T-cell (primary cell): ENCODE data around the gene RIN3. TPM values are rescaled to one million over a fixed set of nuclear protein-coding genes. Genes with fewer than 3 reads are reported as not detected.

Source experiments
- ATAC-seq, 4 experiments: fragments of 200-7000 bp in 3 of 4; fragments of 150-1000 bp in 1 of 4; cut with Tn5 transposase; replicated peaks in 1 of 4; 1 replicate in 3 of 4; 2 replicates in 1 of 4; pipeline ENCODE4 v1.10.0; 2021; ENCODE audit warnings: moderate library complexity in 3 of 4, mild to moderate bottlenecking in 2 of 4, moderate number of reproducible peaks in 1 of 4
- CTCF ChIA-PET, 2 donors: fragments of 300-600 bp; sonication (Branson Sonifier 250); formaldehyde crosslinking; loops; one replicate each; lab custom pipeline; 2022; ENCODE audit warnings: antibody characterized with exemption in 2 of 2; lab: Charles Lee
- POLR2A ChIA-PET, 2 donors: fragments of 300-600 bp; sonication (Branson Sonifier 250); formaldehyde crosslinking; loops; one replicate each; lab custom pipeline; 2022; ENCODE audit warnings: antibody characterized with exemption in 2 of 2; lab: Charles Lee
- DNase-seq, 35 experiments: peaks; one replicate each; pipeline versions ENCODE4 v3.0.0 to v3.0.0-alpha.2; 2013 to 2023
- H3K27ac ChIP-seq: one replicate; pipeline ENCODE4 v1.5.1; 2013; ENCODE audit warnings: low read length
- H3K27me3 ChIP-seq, 2 experiments: replicated peaks in 1 of 2; 1 replicate in 1 of 2; 2 replicates in 1 of 2; pipeline versions ENCODE4 v1.6.1 to v1.7.0; 2013; ENCODE audit warnings: low read length in 1 of 2, mixed read lengths in 1 of 2; ENCODE audit not compliant: control insufficient read depth in 2 of 2, insufficient read depth in 2 of 2; ENCODE audit errors: extremely low read depth in 1 of 2
- H3K36me3 ChIP-seq, 2 donors: 1 replicate in 1 of 2; 2 replicates in 1 of 2; pipeline versions ENCODE4 v1.6.1 to v1.7.0; 2013; ENCODE audit warnings: low read length in 1 of 2; ENCODE audit not compliant: control insufficient read depth in 2 of 2, insufficient read depth in 1 of 2; ENCODE audit errors: extremely low read depth in 1 of 2
- H3K4me1 ChIP-seq, 2 experiments: 1 replicate in 1 of 2; 2 replicates in 1 of 2; pipeline versions ENCODE4 v1.6.1 to v1.7.0; 2013; ENCODE audit warnings: low read length in 2 of 2, mixed read lengths in 1 of 2; ENCODE audit not compliant: insufficient read depth in 2 of 2, control insufficient read depth in 1 of 2; ENCODE audit errors: extremely low read depth in 1 of 2
- H3K4me3 ChIP-seq, 2 donors: 1 replicate in 1 of 2; 2 replicates in 1 of 2; pipeline versions ENCODE4 v1.5.1 to v1.7.0; 2013; ENCODE audit warnings: mild to moderate bottlenecking in 2 of 2, low read length in 1 of 2, moderate library complexity in 1 of 2; ENCODE audit not compliant: control insufficient read depth in 1 of 2; ENCODE audit errors: extremely low read depth in 1 of 2
- H3K9me3 ChIP-seq: 2 replicates; pipeline ENCODE4 v1.7.0; 2013
- H3K27ac Mint-ChIP-seq, 2 donors: one replicate each; pipeline ENCODE4 v1.8.0; 2020 to 2021; ENCODE audit warnings: mild to moderate bottlenecking in 2 of 2, mixed read lengths in 2 of 2
- H3K27me3 Mint-ChIP-seq, 2 donors: one replicate each; pipeline ENCODE4 v1.8.0; 2021 to 2022; ENCODE audit warnings: mixed read lengths in 2 of 2
- H3K36me3 Mint-ChIP-seq: one replicate; pipeline ENCODE4 v1.8.0; 2021; ENCODE audit warnings: mixed read lengths
- H3K4me1 Mint-ChIP-seq, 3 donors: one replicate each; pipeline ENCODE4 v1.8.0; 2020 to 2022; ENCODE audit warnings: mixed read lengths in 3 of 3, mild to moderate bottlenecking in 1 of 3
- H3K4me3 Mint-ChIP-seq, 3 donors: one replicate each; pipeline ENCODE4 v1.8.0; 2020 to 2022; ENCODE audit warnings: mild to moderate bottlenecking in 3 of 3, mixed read lengths in 3 of 3, moderate library complexity in 3 of 3
- H3K9me3 Mint-ChIP-seq, 3 donors: one replicate each; pipeline ENCODE4 v1.8.0; 2020 to 2022; ENCODE audit warnings: mixed read lengths in 3 of 3
- WGBS: methylation state at CpG from one replicate; pipeline ENCODE4 v1.1.5; 2013; ENCODE audit warnings: missing lambda C conversion rate; ENCODE audit not compliant: insufficient coverage; 5-methylcytosine and 5-hydroxymethylcytosine counted together
- total RNA-seq, 35 experiments: library from RNA in 6 of 35; stranded (reverse) in 6 of 35; fragments of 120-200 nt in 1 of 35; gene quantifications; one replicate each; pipeline versions ENCODE4 v1.2.1 to v1.2.4 and lab custom pipeline; 2013 to 2026

Gene RIN3
- total RNA-seq, 5 donors from 2014 or later (not counting 1 experiment from before 2014, with no cell fraction given) = 89.9 to 107 (median 97.0) TPM

- Mint-ChIP-seq H3K4me3 (peak overlapping the region; percentile 99), H3K36me3 (peaks cover 69% of the 10 kb centered on the region), H3K4me1 (peaks cover 81 to 92% (median 90%) of the 10 kb centered on the region in 3 donors), H3K27ac (peak overlapping the region; percentile 89 to 93), H3K27me3 (no peaks in the 10 kb centered on the region), H3K9me3 (no peaks in the 10 kb centered on the region)
- H3K9me3 ChIP-seq = no peaks in the 10 kb centered on the region
- H3K27me3 ChIP-seq = no peaks in the 10 kb centered on the region
- peak overlapping the region; percentile 22 for H3K27ac ChIP-seq
- DNase-seq = peak in 1 of 35 experiments; percentile 23
- peaks cover 25 to 87% of the 10 kb centered on the region in 2 experiments for H3K4me1 ChIP-seq
- peaks cover 23 to 65% of the 10 kb centered on the region in 2 donors for H3K36me3 ChIP-seq
- H3K4me3 ChIP-seq = peak overlapping the region in 1 of 2 donors; percentile 25
- POLR2A ChIA-PET = no interaction called here
- 53% methylated on average over 12 of the region's 13 CpGs for WGBS
- CTCF ChIA-PET = interaction anchor here in 1 of 2 donors (0.6 kb wide), 1 partner anchor 144 kb away, joined by 3 read pairs; the partner anchor contains the start of gene RIN3
- peak in 1 of 4 experiments; percentile 21 for ATAC-seq
Observed at GRCh38 chr14:92657457-92658142, 144.0 kb downstream of the RIN3 start.

DNA sequence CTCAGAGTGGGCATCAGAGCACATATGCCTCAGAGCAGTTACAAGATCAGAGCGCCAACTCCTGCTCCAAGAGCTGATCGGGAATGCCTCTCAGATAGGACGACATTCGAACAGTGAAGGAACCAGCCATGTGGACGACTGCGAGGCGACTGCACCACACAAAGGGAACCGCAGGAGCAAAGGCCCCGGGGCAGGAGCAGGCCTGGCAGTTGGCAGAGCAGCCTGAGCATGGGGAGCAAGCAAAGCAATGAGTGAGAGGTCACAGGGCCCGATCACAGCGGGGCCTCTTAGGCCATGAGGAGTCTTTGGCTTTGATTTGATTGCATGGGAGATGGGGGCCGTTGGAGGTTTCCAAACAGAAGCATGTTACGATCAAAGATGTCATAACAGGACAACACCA, 144.6 kb downstream of the RIN3 start:
- Histone ChIP-seq H3K36me3 (peaks cover 23 to 68% of the 10 kb centered on the region in 2 donors), H3K9me3 (no peaks in the 10 kb centered on the region), H3K27ac (no peak overlapping the region), H3K27me3 (no peaks in the 10 kb centered on the region), H3K4me3 (peak overlapping the region in 1 of 2 donors; percentile 8), H3K4me1 (peaks cover 25 to 86% of the 10 kb centered on the region in 2 experiments)
- Mint-ChIP-seq H3K27me3 (no peaks in the 10 kb centered on the region), H3K4me3 (peak overlapping the region; percentile 4 to 99 (median 21)), H3K4me1 (peaks cover 84 to 96% (median 94%) of the 10 kb centered on the region in 3 donors), H3K9me3 (no peaks in the 10 kb centered on the region), H3K36me3 (peaks cover 73% of the 10 kb centered on the region), H3K27ac (peak overlapping the region; percentile 89 to 93)
- POLR2A ChIA-PET = no interaction called here
- ATAC-seq (no peak), DNase-seq (no peak)
- 88% methylated on average over 12 of the region's 13 CpGs for WGBS
- CTCF ChIA-PET = interaction anchor here (0.6 kb wide), 2 partner anchors 64 to 144 kb away, joined by 3 to 5 read pairs; partner anchors contain the start of gene RIN3 (in 1 of the 2)

- DNase-seq (no peak), ATAC-seq (no peak)
- Histone ChIP-seq H3K4me3 (no peak overlapping the region), H3K27ac (peak overlapping the region; percentile 41), H3K27me3 (no peaks in the 10 kb centered on the region), H3K36me3 (peaks cover 23 to 73% of the 10 kb centered on the region in 2 donors), H3K9me3 (no peaks in the 10 kb centered on the region), H3K4me1 (peaks cover 25 to 86% of the 10 kb centered on the region in 2 experiments)
- H3K27me3 Mint-ChIP-seq = no peaks in the 10 kb centered on the region
- peak overlapping the region; percentile 21 to 99 (median 24) for H3K4me3 Mint-ChIP-seq
- H3K4me1 Mint-ChIP-seq = peaks cover 85 to 92% (median 91%) of the 10 kb centered on the region in 3 donors
- ChIA-PET POLR2A (no interaction called here), CTCF (interaction anchor here in 1 of 2 donors (0.6 kb wide), 1 partner anchor 64 kb away, joined by 5 read pairs; no protein-coding TSS in a partner anchor)
- peak overlapping the region; percentile 89 to 93 for H3K27ac Mint-ChIP-seq
- peaks cover 73% of the 10 kb centered on the region for H3K36me3 Mint-ChIP-seq
- no peaks in the 10 kb centered on the region for H3K9me3 Mint-ChIP-seq
Observed at GRCh38 chr14:92658684-92659083, 145.1 kb downstream of the RIN3 start.

DNA sequence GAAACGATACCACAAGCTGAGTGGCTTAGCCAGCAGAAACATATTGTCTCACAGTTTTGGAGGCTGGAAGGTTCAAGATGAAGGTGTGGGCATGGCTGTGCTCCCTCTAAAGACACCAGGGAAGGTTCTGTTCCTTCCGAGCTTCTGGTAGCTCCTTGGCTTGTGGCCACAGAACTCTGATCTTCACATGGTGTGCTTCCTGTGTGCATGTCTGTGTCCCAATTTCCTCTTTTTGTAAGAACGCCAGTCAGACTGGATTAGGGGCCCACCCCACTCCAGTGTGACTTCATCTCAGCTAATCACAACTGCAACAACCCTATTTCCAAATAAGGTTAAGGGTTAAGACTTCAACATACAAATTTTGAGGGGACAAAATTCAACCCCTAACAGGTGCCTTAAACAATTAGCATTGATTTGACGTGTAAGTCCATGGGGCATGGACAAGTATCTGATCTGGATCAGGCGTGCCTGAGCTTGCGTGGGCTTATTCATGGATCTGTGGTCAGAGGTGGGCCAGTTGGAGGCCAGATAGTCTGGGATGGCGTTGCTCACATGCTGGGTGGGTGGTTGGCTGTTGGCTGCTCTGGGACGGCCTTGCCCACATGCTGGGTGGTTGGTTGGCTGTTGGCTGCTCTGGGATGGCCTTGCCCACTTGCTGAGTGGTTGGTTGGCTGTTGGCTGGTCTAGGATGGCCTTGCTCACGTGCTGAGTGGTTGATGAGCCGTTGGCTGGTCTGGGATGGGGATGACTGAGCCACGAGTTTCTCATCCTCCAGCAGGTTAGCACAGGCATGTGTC, 146.4 kb downstream of the RIN3 start:
- Histone ChIP-seq H3K4me3 (no peak overlapping the region), H3K36me3 (peaks cover 23 to 84% of the 10 kb centered on the region in 2 donors), H3K4me1 (peaks cover 23 to 81% of the 10 kb centered on the region in 2 experiments), H3K27ac (peak overlapping the region; percentile 35), H3K9me3 (no peaks in the 10 kb centered on the region), H3K27me3 (no peaks in the 10 kb centered on the region)
- CTCF ChIA-PET = no interaction called here
- POLR2A ChIA-PET = no interaction called here
- 91% methylated on average over 6 of the region's 11 CpGs for WGBS
- H3K27ac Mint-ChIP-seq = peak overlapping the region; percentile 89 to 93
- no peaks in the 10 kb centered on the region for H3K9me3 Mint-ChIP-seq
- H3K4me3 Mint-ChIP-seq = peak overlapping the region in 1 of 3 donors; percentile 99
- no peak for DNase-seq
- H3K4me1 Mint-ChIP-seq = peaks cover 87 to 93% (median 91%) of the 10 kb centered on the region in 3 donors
- peaks cover 77% of the 10 kb centered on the region for H3K36me3 Mint-ChIP-seq
- H3K27me3 Mint-ChIP-seq = no peaks in the 10 kb centered on the region
- ATAC-seq = peak in 1 of 4 experiments; percentile 8

- POLR2A ChIA-PET = no interaction called here
- no peak for ATAC-seq
- H3K27me3 Mint-ChIP-seq = no peaks in the 10 kb centered on the region
Observed at GRCh38 chr14:92660571-92660970, 147.0 kb downstream of the RIN3 start.

DNA sequence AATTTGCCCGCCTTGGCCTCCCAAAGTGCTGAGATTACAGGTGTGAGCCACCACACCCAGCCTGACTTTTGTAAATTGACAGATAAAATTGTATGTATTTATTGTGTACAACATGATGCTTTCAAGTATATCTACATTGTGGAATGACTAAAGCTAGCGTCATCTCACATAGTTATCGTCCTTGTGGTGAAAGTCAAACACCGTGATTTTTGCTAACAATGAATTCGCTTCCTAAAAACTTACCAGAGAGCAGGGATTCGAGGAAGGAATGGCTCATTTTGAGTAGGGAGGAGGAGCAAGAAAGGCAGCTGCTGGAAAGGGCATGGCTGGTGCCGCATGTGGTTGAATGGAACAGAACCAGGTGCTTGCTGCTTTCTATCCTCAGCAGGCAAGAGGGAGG, 149.5 kb downstream of the RIN3 start:
- Histone ChIP-seq H3K4me1 (peaks cover 9 to 68% of the 10 kb centered on the region in 2 experiments), H3K4me3 (no peak overlapping the region), H3K27me3 (no peaks in the 10 kb centered on the region), H3K36me3 (peaks cover 19 to 87% of the 10 kb centered on the region in 2 donors), H3K27ac (no peak overlapping the region), H3K9me3 (no peaks in the 10 kb centered on the region)
- 98% methylated on average over 7 of the region's 7 CpGs for WGBS
- Mint-ChIP-seq H3K9me3 (no peaks in the 10 kb centered on the region), H3K27ac (peak overlapping the region in 1 of 2 donors; percentile 63), H3K4me3 (no peak overlapping the region), H3K4me1 (peaks cover 80 to 90% (median 88%) of the 10 kb centered on the region in 3 donors), H3K36me3 (peaks cover 73% of the 10 kb centered on the region), H3K27me3 (no peaks in the 10 kb centered on the region)
- CTCF ChIA-PET = interaction anchor here in 1 of 2 donors (0.6 kb wide), 1 partner anchor 525 kb away, joined by 3 read pairs; no protein-coding TSS in a partner anchor
- no peak for DNase-seq
- POLR2A ChIA-PET = interaction anchor here in 1 of 2 donors (0.6 to 0.7 kb wide), 2 partner anchors 13 to 608 kb away, joined by 3 to 8 read pairs; no protein-coding TSS in a partner anchor
- ATAC-seq = no peak

More at GRCh38 chr14:92660571-92660970, 147.0 kb downstream of the RIN3 start:
- peaks cover 73% of the 10 kb centered on the region for H3K36me3 Mint-ChIP-seq
- CTCF ChIA-PET = no interaction called here
- 91% methylated on average over 3 of the region's 3 CpGs for WGBS
- H3K27ac Mint-ChIP-seq = peak overlapping the region; percentile 89 to 93
- DNase-seq = no peak
- Histone ChIP-seq H3K27me3 (no peaks in the 10 kb centered on the region), H3K36me3 (peaks cover 20 to 86% of the 10 kb centered on the region in 2 donors), H3K9me3 (no peaks in the 10 kb centered on the region), H3K4me3 (no peak overlapping the region), H3K27ac (no peak overlapping the region), H3K4me1 (peaks cover 21 to 75% of the 10 kb centered on the region in 2 experiments)
- H3K4me3 Mint-ChIP-seq = no peak overlapping the region
- H3K4me1 Mint-ChIP-seq = peaks cover 87 to 92% (median 89%) of the 10 kb centered on the region in 3 donors
- no peaks in the 10 kb centered on the region for H3K9me3 Mint-ChIP-seq
